HG03378 (cell line): ENCODE data around the gene CTSD.

Experiments
- ATAC-seq: cut with Tn5 transposase; IDR thresholded peaks from one replicate; pipeline ENCODE4 v1.9.1; 2021; ENCODE audit warnings: mild to moderate bottlenecking, moderate library complexity; ENCODE audit not compliant: unreplicated experiment

CTSD gene

DNA sequence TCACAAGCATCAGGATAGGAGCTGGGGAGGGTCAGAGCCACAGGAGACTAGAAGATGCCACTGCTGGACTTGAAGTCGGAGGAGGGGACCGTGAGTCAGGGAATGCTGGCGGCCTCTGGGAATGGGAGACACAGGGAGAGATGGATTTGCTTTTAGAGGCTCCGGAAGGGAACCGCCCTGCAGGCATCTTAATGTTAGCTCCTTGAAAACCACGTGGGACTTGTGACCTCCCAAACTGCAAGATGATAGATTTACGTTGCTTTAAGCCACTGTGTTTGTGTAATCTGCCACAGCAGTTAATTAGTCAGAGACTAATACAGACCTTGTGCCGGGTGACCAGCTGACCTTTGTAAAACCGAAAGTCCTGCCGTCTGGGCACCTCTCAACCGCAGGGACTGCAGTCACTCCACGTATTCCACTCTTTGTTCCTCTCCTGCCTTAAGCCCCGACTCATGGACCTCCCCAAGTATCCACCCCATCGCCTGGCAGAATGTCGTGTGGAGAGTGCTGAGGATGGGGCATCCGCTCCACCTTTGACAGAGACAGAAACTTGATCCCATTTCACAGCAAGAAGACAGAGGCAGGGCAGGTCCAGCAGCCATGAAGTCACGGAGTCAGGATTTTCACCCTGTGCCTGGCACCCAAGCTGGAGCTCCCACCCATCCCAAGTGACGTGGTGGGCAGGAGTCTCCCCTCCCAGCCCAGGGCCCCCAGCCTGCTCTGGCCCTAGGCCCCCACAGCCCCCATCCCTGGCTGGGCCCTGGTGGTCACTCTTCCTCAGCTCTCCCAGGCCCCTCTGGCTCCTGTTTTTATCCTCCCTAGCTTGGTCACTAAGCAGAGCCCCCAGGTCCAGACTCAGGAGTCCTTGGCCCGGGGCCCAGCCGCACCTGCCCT is 19.4 kb upstream of the CTSD start:
- ATAC-seq, result no peak

DNA sequence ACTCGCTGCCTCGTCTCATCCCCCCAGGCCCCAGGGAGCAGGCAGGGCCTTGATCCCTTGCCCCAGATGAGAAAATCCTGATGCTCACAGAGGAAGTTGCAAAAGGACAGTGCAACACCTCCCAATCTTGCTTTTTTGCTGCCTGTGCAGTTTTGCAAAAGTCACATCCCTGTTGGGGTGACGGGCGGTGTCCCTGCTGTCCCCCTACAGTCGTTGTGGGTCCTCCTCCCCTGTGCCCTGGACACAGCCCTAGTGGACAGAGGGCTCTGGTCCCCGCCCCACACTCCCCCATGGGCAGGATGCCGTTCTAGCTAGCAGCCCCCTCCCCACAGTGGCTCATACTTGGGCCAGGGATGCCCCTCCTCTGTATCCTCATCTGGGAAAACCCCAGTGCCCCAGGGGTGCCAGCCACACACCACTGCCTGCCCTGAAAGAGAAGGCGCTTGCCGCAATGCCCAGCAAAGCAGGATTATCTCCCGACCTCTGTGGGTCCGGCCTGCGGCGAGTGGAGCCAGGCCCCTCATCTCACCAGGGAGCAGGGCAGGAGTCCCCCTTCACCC is 18.4 kb upstream of the CTSD start:
- no peak for ATAC-seq

DNA sequence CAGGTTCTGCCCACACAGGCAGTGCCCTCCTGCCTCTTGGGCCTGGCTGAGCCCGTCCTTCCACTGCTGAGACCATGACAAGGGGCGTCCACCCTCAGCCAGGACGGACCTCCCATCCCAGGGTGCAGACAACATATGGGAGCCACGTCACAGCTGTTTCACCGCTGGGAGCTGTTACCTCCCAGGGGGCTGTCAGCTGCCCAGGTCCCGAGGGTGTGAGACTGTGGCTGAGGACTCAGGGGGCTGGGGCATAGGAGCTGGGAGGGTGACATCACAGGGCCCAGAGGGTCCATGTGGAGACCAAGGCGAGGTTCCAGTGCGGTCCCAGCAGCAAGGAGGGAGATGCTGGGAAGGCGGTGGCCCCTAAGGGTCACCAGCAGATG is 17.9 kb upstream of the CTSD start:
- ATAC-seq, result no peak

DNA sequence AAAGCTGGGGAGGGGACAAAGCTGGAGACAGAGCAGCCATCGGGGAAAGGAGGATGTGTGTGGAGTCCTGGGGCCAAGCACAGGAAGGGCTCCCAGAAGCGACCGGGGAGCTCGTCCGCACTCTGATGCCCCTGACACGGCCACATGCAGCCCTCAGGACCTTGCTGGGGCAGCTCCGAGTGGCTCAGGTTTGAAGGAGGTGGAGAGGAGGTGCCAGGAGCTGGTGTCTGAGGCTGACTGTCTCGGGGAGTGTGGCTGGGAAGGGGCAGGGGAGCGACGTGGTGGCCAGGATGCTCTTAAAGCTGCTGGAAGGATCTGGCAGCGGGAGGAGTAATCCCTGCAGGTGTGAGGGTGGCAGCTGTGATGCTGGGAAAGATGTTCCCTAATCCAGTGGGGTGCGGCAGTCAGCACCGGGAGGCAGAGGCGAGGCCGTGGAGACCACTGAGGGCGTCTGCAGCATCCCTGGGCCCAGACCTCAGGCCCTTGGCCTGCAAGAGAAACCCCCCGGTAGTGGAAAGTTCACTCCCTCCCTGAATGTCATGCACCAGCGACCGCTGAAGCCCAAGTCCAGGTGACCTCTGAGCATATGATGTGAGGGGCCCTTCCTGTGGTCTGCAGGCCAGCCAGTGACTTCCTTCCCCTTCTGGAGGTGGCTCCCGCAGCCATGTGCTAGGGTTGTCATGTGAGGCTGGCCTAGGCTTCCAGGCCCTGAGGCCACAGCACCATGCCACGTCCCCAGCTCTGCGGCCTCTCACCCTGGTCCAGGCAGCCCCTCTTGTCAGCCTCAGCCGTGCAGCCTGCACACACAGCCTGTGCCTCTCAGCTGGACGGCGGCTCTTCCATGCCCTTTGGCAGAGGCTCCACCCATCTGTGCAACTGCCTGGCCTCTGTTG is 17.2 kb upstream of the CTSD start:
- ATAC-seq, result no peak

DNA sequence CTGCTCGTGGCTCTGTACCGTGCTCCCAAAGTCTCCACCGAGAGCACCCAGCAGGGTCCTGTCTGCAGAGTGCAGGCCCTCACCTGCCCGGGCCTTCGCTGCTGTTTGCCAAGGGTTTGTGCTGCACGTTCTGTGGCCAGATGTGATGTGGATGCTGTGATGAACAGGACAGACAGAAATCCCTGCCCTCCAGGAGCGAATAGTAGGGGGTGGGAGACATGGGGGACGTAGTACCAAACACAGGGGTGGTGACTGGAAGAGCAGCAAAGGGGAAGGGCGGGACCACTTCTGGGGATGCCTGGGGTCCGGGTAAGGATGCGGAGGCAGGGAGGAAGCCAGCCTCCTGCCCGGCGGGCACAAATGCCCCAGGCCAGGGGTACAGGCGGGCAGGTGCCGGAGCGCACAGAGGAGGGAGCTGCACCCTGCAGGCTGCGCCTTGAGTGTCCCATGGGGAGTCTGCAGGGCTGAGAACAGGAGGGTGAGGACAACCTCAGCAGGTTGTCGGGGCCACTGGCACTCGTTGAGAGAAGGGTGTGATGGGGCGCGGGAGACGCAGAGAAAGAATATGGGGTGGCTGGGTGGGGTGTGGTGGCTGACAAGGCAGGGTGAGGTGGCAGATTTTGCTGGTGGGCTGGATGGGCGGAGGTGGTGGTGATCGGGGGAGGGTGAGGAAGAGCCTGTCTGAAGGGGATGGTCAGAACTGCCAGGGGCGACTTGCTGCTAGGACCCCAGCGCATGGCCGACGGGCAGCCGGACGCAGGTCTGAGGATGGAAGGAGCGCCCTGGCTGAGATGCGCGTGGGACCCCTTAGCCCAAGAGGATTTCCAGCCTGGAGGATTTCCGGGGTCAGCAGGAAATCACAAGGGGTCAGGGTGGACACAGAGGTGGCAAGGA is 16.3 kb upstream of the CTSD start:
- ATAC-seq, result no peak

DNA sequence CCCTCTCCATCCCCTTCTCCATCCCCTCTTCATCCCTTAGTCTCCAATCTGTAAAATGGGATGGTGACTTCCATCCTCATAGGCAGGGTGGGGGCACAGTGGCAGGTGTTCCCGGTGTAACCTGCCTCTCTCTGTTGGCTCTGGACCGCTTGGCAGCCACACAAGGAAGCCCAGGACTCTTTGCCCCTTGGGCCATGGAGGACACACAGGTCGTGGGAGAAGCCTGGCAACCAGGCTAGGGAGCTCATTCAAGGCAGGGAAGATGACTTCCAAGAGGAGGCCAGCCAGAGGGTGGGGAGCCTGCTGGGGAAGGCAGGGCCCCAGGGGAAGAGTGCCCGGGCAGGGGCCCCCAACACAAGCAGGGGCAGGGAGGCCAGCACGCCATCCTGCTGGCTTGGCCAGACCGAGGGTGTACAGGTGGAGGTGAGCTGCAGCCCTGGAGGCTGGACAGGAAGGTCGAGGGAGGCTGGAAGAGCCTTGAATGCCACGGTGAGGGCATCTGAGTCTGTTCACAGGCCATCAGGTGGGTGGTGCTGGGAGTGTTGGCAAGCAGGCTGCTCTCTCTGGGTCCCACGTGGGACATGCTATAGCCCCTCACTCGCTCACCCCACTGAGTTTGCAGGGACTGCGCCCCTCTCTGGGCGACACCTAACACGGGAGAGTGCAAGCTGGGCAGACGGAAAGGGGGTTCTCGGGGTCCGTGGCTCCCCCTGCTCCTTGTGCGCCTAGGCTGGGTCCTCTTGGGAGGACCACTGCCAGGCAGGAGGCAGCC is 15.5 kb upstream of the CTSD start:
- no peak for ATAC-seq

DNA sequence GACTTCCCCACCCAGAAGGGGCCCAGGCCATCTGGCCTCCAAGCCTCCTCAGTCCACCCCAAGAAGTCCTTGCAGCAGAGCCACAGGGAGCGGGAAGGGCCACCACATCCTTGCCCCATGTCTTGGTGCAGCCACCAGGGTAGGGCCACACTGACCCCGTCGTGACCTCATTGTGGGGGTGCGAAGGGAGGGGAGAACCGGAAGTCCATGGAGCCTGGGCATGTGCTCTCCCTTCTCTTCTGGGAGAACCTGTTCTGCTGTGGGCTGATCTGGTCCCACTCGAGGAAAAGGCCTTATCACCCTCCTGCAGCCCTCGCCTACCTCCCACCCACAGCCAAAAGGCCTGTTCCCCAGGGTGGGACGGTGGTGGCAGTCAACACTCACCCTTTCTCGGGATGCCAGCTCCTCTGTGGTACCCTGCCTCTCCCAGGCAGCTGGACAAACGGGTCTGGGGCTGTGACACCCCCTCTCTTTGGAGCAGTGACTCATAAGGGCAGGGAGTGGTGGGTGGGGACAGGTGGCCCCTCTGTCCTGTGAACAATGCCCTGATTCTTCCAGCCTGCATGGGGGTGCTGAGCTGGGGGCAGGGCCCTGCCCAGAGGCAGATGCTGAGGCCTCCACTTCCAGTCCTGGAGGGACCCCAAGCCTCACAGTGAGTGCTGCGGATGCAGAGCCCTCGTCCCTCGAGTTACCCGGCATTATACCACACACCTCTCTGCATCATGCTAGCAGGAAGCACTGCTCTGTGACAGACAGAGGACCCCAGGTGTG is 14.6 kb upstream of the CTSD start:
- ATAC-seq, result no peak

DNA sequence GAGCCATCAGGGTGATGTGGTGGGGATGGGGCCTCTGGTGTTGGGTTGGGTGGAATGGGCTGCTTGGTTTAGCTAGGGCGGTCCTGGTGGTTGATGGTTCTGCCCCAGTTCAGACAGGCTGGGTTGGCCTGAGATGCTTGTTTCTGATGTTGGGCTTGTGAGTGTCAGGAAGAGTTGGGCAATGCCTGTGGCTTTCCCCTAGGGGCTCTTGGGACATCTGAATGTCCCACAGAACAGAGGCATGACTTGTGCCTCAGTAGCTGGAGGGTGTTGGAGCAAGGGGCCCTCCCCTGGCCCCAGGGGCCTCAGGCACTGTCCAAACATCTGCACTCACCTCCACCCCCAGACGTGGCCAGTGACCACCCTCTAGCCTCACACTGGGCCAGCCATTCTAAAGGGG is 14.0 kb upstream of the CTSD start:
- no peak for ATAC-seq

DNA sequence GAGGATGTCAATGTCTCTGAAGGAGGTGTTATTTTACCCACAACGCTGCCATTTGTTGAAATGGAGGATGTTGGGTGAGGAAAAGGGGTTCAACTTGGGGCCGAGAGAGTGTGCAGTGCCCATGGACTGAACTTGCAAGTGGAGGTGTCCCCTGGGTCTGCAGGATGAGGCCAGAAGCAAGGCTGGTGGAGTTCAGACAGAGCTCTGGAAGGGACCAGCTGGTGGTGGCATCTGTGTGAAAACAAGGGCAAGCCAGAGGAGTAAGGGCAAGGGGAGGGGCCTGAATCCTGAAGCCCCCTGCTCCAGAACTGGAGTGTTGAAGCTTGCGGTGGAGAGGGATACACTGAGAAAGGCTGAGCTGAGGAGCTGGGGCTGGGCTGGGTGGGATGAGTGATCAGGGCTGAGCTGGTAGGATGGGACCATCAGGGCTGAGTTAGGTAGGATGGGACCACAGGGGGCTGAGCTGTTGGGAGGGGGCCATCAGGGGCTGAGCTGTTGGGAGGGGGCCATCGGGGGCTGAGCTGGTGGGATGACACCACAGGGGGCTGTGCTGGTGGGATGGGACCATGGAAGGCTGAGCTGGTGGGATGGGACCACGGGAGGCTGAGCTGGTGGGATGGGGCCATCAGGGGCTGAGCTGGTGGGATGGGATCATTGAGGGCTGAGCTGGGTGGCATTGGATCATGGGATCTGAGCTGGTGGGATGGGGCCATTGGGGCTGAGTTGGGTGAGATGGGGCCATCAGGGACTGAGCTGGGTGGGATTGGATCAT is 13.4 kb upstream of the CTSD start:
- no peak for ATAC-seq

DNA sequence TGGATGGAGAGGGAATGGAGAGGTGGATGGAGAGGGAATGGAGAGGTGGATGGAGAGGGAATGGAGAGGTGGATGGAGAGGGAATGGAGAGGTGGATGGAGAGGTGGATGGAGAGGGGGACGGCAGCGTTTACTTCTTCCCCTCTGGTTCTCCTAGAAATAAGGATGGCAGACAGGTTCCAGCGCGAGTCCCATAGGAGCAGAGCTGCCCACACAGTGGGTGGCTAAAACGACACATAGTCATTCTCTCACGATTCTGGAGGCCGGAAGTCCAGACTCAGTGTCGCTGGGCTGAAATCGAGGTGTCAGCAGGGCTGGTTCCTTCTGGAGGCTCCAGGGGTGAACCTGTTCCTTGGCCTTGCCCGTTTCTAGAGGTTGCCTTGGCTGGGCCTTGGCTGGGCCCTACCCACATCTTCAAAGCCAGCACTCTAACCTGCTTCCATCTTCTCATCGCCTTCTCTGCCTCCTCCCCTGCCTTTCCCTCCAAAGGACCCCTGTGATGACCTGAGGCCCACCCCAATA is 12.7 kb upstream of the CTSD start:
- no peak for ATAC-seq

DNA sequence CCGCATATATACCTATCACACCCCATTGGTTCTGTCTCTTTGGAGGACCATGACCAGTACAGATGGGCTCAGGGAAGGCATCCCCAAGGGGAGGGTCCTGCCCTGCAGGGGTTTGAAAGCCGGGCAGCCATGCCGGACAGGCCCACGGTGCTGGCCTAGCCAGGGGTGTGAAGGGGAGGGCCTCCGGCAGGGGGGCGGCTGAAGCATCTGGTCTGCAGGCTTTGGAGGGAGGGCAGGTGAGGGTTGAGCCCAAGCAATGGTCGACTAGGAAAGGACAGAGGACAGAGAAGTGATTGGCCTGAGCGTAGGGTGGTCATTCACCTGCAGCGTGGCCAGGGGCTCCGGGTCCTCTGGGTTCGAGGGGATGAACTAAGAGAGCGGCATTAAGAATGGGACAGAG is 11.2 kb upstream of the CTSD start:
- ATAC-seq, result no peak

DNA sequence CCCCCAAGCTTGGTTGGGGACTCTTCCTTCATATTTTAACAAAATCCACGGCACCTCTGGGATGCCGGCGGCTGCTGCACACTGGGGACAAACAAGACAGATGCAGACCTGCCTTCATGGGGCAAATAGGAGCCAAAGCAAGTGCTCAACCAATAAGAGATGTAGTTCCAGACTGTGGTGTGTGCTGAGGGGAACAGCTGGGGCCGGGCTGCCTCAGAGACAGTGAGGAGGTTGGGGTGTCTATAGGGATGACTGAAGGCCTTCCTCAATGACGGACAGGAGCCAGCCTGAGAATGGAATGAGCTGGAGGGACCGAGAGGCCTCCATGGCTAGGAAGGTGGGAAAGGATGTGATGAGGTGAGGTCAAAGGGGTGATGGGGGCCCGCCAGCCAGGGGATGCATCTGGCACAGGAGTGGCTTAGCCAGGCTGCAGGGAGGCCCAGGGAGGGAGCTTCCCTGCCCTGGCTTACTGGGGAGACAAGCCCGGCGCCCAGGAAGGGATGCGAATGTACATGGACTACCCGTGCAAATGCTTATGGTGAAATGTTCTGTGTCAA is 10.3 kb upstream of the CTSD start:
- ATAC-seq, result no peak

DNA sequence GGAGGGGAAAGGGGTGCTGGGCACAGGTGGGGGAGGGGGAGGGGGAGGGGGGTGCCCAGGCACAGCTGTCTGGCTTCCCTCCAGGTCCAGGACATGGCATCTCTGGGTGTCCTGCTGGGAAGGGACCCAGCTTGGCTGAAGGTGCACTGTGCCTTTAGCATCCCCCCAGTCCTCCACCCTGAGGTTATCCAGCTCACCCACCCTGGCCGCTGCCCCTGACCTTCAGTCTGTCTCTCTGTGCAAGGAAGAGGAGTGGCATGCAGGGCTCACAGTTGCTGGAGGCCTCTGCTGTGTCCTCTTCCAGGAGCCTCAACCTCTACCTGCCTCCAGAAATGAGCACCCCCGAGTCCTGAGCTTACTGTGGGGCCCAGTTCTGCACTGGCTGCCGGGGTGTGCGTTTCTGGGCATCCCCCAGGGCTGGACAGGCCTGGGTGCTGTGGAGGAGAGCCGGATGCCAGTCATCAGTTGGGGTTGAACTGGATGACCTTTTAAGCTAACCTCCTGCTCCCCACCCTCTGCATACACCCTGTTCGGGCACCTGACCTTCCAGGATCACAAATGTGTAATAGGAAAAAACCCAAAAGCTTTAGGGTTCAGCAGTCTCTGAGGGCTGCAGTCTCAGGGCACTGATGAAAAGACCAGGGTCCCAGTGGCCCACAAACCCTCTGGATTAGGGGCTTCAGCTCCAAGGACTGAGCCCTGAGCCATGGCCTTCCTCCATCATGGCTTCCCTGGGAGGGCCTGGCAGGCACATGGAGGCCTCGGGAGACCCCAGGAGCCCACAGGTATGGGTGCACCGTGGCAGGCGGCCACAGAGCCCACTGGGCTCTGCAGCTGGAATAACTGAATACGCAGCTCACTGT is 9.6 kb upstream of the CTSD start:
- ATAC-seq, result no peak

DNA sequence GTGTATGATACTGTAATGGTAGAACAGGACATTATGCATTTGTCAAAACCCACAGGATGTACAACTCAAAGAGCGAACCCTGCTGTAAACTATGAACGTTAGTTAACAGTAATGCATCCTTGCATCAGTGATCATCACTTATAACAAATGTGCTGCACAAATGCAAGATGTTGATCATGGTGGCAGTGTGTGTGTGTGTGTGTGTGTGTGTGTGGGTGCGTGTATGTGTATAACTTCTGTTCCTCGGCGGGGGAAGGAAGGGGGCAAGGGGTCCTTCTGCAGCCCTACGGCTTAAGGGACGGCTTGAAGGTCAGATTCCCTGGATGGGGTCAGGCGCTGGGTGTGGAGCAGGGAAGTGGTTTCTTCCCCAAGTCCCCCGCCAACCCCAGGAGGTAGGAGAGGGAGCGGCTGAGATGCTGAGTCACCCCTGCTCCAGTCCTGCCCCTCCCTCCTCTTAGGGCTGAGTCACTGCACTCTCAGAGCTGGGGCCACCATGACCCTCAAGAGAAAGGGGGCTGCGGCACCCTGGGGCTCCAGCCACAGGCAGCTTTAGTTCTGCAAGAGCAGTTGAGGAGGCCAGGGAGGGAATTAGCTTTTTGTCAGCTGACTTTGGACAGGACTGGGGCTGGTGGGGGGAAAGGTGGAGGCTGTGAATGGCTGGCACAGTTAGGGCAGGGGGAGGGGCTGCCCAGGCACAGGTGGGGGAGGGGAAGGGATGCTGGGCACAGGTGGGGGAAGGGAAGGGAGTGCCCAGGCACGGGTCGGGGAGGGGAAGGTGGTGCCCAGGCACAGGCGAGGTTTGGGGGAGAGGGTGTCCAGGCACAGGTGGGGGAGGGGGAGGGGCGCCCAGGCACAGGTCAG is 8.8 kb upstream of the CTSD start:
- no peak for ATAC-seq

DNA sequence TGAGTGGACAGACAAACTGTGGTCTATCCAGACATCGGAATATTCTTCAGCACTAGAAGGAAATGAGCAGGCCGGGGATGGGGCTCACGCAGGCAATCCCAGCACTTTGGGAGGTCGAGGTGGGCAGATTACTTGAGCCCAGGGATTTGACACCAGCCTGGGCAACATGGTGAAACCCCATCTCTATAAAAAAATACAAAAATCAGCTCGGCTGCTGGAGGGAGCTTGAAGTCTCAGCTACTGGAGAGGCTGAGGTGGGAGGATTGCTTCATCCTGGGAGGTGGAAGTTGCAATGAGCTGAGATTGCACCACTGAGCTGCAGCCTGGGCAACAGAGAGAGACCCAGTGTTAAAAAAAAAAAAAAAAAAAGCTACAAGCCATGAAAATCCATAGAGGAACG is 8.0 kb upstream of the CTSD start:
- no peak for ATAC-seq

DNA sequence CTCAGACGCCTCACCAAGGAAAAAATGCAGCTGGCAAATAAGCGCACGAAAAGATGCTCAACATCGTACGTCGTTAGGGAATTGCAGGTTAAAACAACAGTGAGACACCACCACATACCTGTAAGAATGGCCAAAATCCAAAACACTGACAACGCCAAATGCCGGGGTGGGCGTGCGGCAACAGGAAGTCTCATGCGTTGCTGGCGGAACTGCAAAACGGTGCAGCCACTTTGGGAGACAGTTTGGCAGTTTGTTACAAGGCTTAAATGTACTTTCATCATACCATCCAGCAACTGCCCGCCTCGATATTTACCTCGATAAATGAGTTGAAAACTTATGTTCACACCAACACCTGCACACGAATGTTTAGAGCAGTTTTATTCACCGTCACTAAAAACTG is 7.5 kb upstream of the CTSD start:
- ATAC-seq, result no peak
